Stimulated activated CD4-positive, alpha-beta T cell treated with anti-CD3 and anti-CD28 coated beads, Interleukin-4, amount 100 ng/mL, for 24 hours (primary cell): ENCODE data around the gene RESP18.

Experiments
- DNase-seq: peaks from one replicate; pipeline ENCODE4 v3.0.0-alpha.2; 2020

RESP18 gene

GRCh38 chr2:219332542-219332941, at the start of gene RESP18:
Gene RESP18, minus strand, starts transcription at chr2:219332744.
- DNase-seq: no peak

- no peak for DNase-seq
Observed at GRCh38 chr2:219381448-219381847, 48.9 kb upstream of the RESP18 start.

GRCh38 chr2:219380926-219381325, 48.4 kb upstream of the RESP18 start:
- no peak for DNase-seq

GRCh38 chr2:219378163-219378851, 45.8 kb upstream of the RESP18 start:
- DNase-seq: no peak

GRCh38 chr2:219369447-219369861, 36.9 kb upstream of the RESP18 start:
- no peak for DNase-seq

- DNase-seq: no peak
Observed at GRCh38 chr2:219368690-219369191, 36.2 kb upstream of the RESP18 start.

GRCh38 chr2:219362524-219363164, 30.1 kb upstream of the RESP18 start:
- no peak for DNase-seq

GRCh38 chr2:219362072-219362471, 29.5 kb upstream of the RESP18 start:
- DNase-seq: no peak

GRCh38 chr2:219358170-219359075, 25.9 kb upstream of the RESP18 start:
- DNase-seq: no peak

GRCh38 chr2:219356834-219357233, 24.3 kb upstream of the RESP18 start:
- no peak for DNase-seq

GRCh38 chr2:219354582-219354981, 22.0 kb upstream of the RESP18 start:
- no peak for DNase-seq

- no peak for DNase-seq
Observed at GRCh38 chr2:219353129-219353528, 20.6 kb upstream of the RESP18 start.

- DNase-seq: peak; percentile 72
Observed at GRCh38 chr2:219352448-219353023, 20.0 kb upstream of the RESP18 start.

GRCh38 chr2:219350710-219351221, 18.2 kb upstream of the RESP18 start:
- DNase-seq: no peak

- no peak for DNase-seq
Observed at GRCh38 chr2:219350215-219350614, 17.7 kb upstream of the RESP18 start.

GRCh38 chr2:219344751-219345430, 12.3 kb upstream of the RESP18 start:
- no peak for DNase-seq

- no peak for DNase-seq
Observed at GRCh38 chr2:219335373-219335786, 2.8 kb upstream of the RESP18 start.

- no peak for DNase-seq
Observed at GRCh38 chr2:219334076-219334475, 1.5 kb upstream of the RESP18 start.

- peak; percentile 6 for DNase-seq
Observed at GRCh38 chr2:219331560-219332213, 857 bp downstream of the RESP18 start.

- no peak for DNase-seq
Observed at GRCh38 chr2:219327719-219328118, 4.8 kb downstream of the RESP18 start.

- no peak for DNase-seq
Observed at GRCh38 chr2:219325657-219326315, 6.8 kb downstream of the RESP18 start.
